Glutamatergic neuron (in vitro differentiated cells): ENCODE measurements around the gene NR4A1. TPM values are rescaled to one million over a fixed set of nuclear protein-coding genes. Genes with fewer than 3 reads are reported as not detected.

Source experiments
- DNase-seq: peaks from one replicate; pipeline ENCODE4 v3.0.0; 2022
- H3K27ac Mint-ChIP-seq: one replicate; pipeline ENCODE4 v1.8.0; 2020; ENCODE audit warnings: mild to moderate bottlenecking, mixed read lengths, inconsistent platforms; ENCODE audit not compliant: unreplicated experiment
- H3K27me3 Mint-ChIP-seq: one replicate; pipeline ENCODE4 v1.8.0; 2020; ENCODE audit warnings: mild to moderate bottlenecking, moderate library complexity, mixed read lengths, inconsistent platforms; ENCODE audit not compliant: unreplicated experiment
- H3K36me3 Mint-ChIP-seq: one replicate; pipeline ENCODE4 v1.8.0; 2020; ENCODE audit warnings: mild to moderate bottlenecking, mixed read lengths, inconsistent platforms; ENCODE audit not compliant: unreplicated experiment
- H3K4me1 Mint-ChIP-seq: one replicate; pipeline ENCODE4 v1.8.0; 2020; ENCODE audit warnings: mild to moderate bottlenecking, low read depth, mixed read lengths, inconsistent platforms; ENCODE audit not compliant: unreplicated experiment
- H3K4me3 Mint-ChIP-seq: one replicate; pipeline ENCODE4 v1.8.0; 2020; ENCODE audit warnings: mild to moderate bottlenecking, mixed read lengths, inconsistent platforms; ENCODE audit not compliant: unreplicated experiment
- H3K9me3 Mint-ChIP-seq: one replicate; pipeline ENCODE4 v1.8.0; 2020; ENCODE audit warnings: mild to moderate bottlenecking, moderate library complexity, mixed read lengths, inconsistent platforms; ENCODE audit not compliant: unreplicated experiment
- CTCF ChIP-seq: fragments of 200-600 bp; sonication (generic); IDR thresholded peaks from one replicate; pipeline ENCODE4 v1.5.0; 2021; ENCODE audit not compliant: partially characterized antibody, unreplicated experiment
- total RNA-seq: library from RNA; stranded (reverse); fragmentation: NEBNext Ultra II Directional; extraction: Animal tissue kit (Norgen Biotek cat#: 25700); gene quantifications from one replicate; pipeline ENCODE4 v1.2.1, GENCODE V29; 2021; ENCODE audit not compliant: unreplicated experiment

Gene NR4A1
- total RNA-seq, 1 donor from 2014 or later, result 8.5 TPM

- Mint-ChIP-seq H3K4me1 (peaks cover 30% of the 10 kb centered on the region), H3K36me3 (no peaks in the 10 kb centered on the region), H3K27ac (peak overlapping the region; percentile 23), H3K4me3 (peak overlapping the region; percentile 21), H3K9me3 (peaks cover 4% of the 10 kb centered on the region), H3K27me3 (peaks cover 10% of the 10 kb centered on the region)
- peak; percentile 95 for TF ChIP-seq CTCF
- peak; percentile 77 for DNase-seq
These were observed 31.9 kb downstream of the NR4A1 start for GRCh38 chr12:52082988-52083637.

GRCh38 chr12:52083638-52083996, 32.4 kb downstream of the NR4A1 start:
- peaks cover 10% of the 10 kb centered on the region for H3K27me3 Mint-ChIP-seq
- H3K4me3 Mint-ChIP-seq, result peak overlapping the region; percentile 21
- peak; percentile 42 for TF ChIP-seq CTCF
- peaks cover 33% of the 10 kb centered on the region for H3K4me1 Mint-ChIP-seq
- H3K9me3 Mint-ChIP-seq, result peaks cover 4% of the 10 kb centered on the region
- no peaks in the 10 kb centered on the region for H3K36me3 Mint-ChIP-seq
- no peak overlapping the region for H3K27ac Mint-ChIP-seq
- DNase-seq, result no peak

- Mint-ChIP-seq H3K9me3 (peaks cover 4% of the 10 kb centered on the region), H3K4me3 (no peak overlapping the region), H3K4me1 (peaks cover 35% of the 10 kb centered on the region), H3K36me3 (no peaks in the 10 kb centered on the region), H3K27me3 (peaks cover 10% of the 10 kb centered on the region), H3K27ac (no peak overlapping the region)
- DNase-seq, result no peak
- no peak for TF ChIP-seq CTCF
These were observed 33.4 kb downstream of the NR4A1 start for GRCh38 chr12:52084491-52085231.

GRCh38 chr12:52085682-52086180, 34.5 kb downstream of the NR4A1 start:
- H3K27ac Mint-ChIP-seq, result no peak overlapping the region
- peaks cover 13% of the 10 kb centered on the region for H3K27me3 Mint-ChIP-seq
- H3K4me1 Mint-ChIP-seq, result peaks cover 33% of the 10 kb centered on the region
- DNase-seq, result no peak
- TF ChIP-seq CTCF, result no peak
- H3K36me3 Mint-ChIP-seq, result no peaks in the 10 kb centered on the region
- H3K9me3 Mint-ChIP-seq, result peaks cover 4% of the 10 kb centered on the region
- no peak overlapping the region for H3K4me3 Mint-ChIP-seq

- H3K4me1 Mint-ChIP-seq, result peaks cover 31% of the 10 kb centered on the region
- H3K27ac Mint-ChIP-seq, result no peak overlapping the region
- H3K36me3 Mint-ChIP-seq, result no peaks in the 10 kb centered on the region
- H3K4me3 Mint-ChIP-seq, result no peak overlapping the region
- peaks cover 13% of the 10 kb centered on the region for H3K27me3 Mint-ChIP-seq
- TF ChIP-seq CTCF, result no peak
- DNase-seq, result no peak
- H3K9me3 Mint-ChIP-seq, result peaks cover 4% of the 10 kb centered on the region
These were observed 35.1 kb downstream of the NR4A1 start for GRCh38 chr12:52086366-52086765.
